ENCODE data around the gene HSPA12A. TPM values are rescaled to one million over a fixed set of nuclear protein-coding genes. Genes with fewer than 3 reads are reported as not detected.

Gene HSPA12A
- polyA plus RNA-seq, 2 of the 4 experiments (the other 2 are of a cell fraction): 16.9 to 17.0 TPM

DNA sequence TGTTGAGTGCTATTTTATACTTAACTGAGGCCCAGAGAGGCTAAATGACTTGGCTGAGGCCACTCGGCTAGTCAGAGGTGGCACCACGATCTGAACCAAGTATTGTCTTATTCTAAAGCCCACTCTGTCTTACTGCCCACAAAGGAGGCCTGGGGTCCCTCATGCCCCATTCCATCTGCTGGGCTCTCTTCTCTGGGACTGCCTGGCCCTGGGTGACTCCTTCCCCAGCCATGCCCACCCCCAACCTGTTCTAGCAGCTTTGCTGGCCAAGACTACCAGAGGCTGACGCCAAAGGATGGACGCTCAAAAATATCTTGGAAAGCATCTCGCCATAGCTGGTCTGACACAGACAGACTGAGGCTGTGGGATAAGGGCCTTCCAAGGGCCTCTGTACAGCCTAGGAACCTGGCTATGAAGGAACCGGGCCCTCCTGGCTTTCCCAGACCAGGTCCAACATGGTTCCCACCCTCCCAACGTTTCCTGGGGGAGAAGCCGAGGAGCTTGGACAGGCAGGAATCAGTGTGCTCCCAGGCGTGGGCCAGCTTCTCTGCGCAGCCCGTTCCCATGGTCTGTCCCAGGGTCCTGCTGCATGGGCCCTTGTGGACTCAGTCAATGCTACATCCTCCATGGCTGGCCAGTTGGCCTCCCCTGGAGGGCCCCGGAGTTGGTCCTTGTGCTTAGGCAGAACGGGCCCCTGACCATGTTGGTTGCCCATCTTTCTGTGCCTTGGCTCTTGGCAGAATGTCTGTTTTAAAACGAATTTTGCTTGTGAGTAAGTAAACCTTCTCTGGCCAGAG, 11.7 kb downstream of the HSPA12A start:
- Histone ChIP-seq H3K9me3 (no peaks in the 10 kb centered on the region), H3K27ac (no peak overlapping the region), H3K4me2 (no peak overlapping the region), H3K4me3 (no peak overlapping the region), H3K4me1 (0 out of 3 replicates have a peak, but pooled peaks cover 4% of the 10 kb centered on the region)
- ChIA-PET CTCF (interaction anchor here (1.3 to 2.4 kb wide), 2 partner anchors 48 to 58 kb away, joined by 4 to 7 read pairs; no protein-coding TSS in a partner anchor), POLR2A (no interaction called here)
- DNase-seq (ENCODE audit: low read depth in 1 of 2, low spot score in 1 of 2) (no peak), ATAC-seq (no peak), FAIRE-seq (no peak)
- no peak for TF ChIP-seq SMC3 (IDR thresholded peaks at IDR 0.05)
- no peak for TF ChIP-seq RCOR1 (IDR thresholded peaks at IDR 0.05; ENCODE audit: low read depth, low read length)
- TF ChIP-seq JUNB (IDR thresholded peaks at IDR 0.05): no peak
- no peak for TF ChIP-seq EHF (CRISPR knock-in tag; IDR thresholded peaks at IDR 0.05)
- TF ChIP-seq MAFK (IDR thresholded peaks at IDR 0.05; ENCODE audit: partially characterized antibody): no peak
- TF ChIP-seq CBX8 (IDR thresholded peaks at IDR 0.05): no peak
- TF ChIP-seq FOXS1 (CRISPR knock-in tag; IDR thresholded peaks at IDR 0.05): no peak
- no peak for TF ChIP-seq POLR2AphosphoS2 (conservative IDR thresholded peaks at IDR 0.05; ENCODE audit: low read length)
- TF ChIP-seq ZC3H11A (IDR thresholded peaks at IDR 0.05): no peak
- TF ChIP-seq RNF2 (IDR thresholded peaks at IDR 0.05; ENCODE audit: borderline replicate concordance, low read depth): no peak
- TF ChIP-seq TP53 (CRISPR knock-in tag; IDR thresholded peaks at IDR 0.05): no peak
- no peak for TF ChIP-seq CHD4 (IDR thresholded peaks at IDR 0.05; ENCODE audit: borderline replicate concordance)
- no peak for TF ChIP-seq ESRRA (IDR thresholded peaks at IDR 0.05; ENCODE audit: borderline replicate concordance, low read length)
- no peak for TF ChIP-seq ZNF302 (CRISPR knock-in tag; IDR thresholded peaks at IDR 0.05)
- no peak for TF ChIP-seq GATA3 (IDR thresholded peaks at IDR 0.05; ENCODE audit: borderline replicate concordance)
- no peak for TF ChIP-seq HDAC2 (IDR thresholded peaks at IDR 0.05)
- TF ChIP-seq RFX5 (IDR thresholded peaks at IDR 0.05): no peak
- no peak for TF ChIP-seq NR3C1 (IDR thresholded peaks at IDR 0.05)
- TF ChIP-seq NPAS2 (CRISPR knock-in tag; IDR thresholded peaks at IDR 0.05; ENCODE audit: borderline replicate concordance): no peak
- TF ChIP-seq HOXA7 (CRISPR knock-in tag; IDR thresholded peaks at IDR 0.05): no peak
- 83% methylated on average over 14 of the region's 14 CpGs for WGBS (ENCODE audit: missing lambda C conversion rate)

GRCh38 chr10:116729243-116729642, 13.1 kb downstream of the HSPA12A start:
- 0 out of 3 replicates have a peak, but pooled peaks cover 4% of the 10 kb centered on the region for H3K4me1 ChIP-seq
- DNase-seq (ENCODE audit: low read depth in 1 of 2, low spot score in 1 of 2) (no peak), ATAC-seq (no peak), FAIRE-seq (no peak)
- no peak overlapping the region for H3K27ac ChIP-seq
- CTCF ChIA-PET: interaction anchor here (0.9 to 1.4 kb wide), 2 partner anchors 62 to 446 kb away, joined by 3 to 4 read pairs; no protein-coding TSS in a partner anchor
- H3K4me2 ChIP-seq: no peak overlapping the region
- WGBS (ENCODE audit: missing lambda C conversion rate): 90% methylated on average over 6 of the region's 7 CpGs
- H3K9me3 ChIP-seq: no peaks in the 10 kb centered on the region
- no peak overlapping the region for H3K4me3 ChIP-seq
- TF ChIP-seq CHD4 (IDR thresholded peaks at IDR 0.05; ENCODE audit: borderline replicate concordance) (no peak), FOSL2 (IDR thresholded peaks at IDR 0.05) (no peak), FOSL2 (CRISPR knock-in tag; IDR thresholded peaks at IDR 0.05) (no peak), EHMT2 (IDR thresholded peaks at IDR 0.05; ENCODE audit: low read depth) (no peak), RNF2 (IDR thresholded peaks at IDR 0.05; ENCODE audit: borderline replicate concordance, low read depth) (no peak), PBX3 (IDR thresholded peaks at IDR 0.05) (no peak)
- TF ChIP-seq, protein P1, sequence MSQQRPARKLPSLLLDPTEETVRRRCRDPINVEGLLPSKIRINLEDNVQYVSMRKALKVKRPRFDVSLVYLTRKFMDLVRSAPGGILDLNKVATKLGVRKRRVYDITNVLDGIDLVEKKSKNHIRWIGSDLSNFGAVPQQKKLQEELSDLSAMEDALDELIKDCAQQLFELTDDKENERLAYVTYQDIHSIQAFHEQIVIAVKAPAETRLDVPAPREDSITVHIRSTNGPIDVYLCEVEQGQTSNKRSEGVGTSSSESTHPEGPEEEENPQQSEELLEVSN (IDR thresholded peaks at IDR 0.05; ENCODE audit: borderline replicate concordance, low read depth): no peak
- POLR2A ChIA-PET: no interaction called here
